Adrenal gland (tissue), 12 donors: Measurements from ENCODE around the gene SPTLC2. TPM values are rescaled to one million over a fixed set of nuclear protein-coding genes. Genes with fewer than 3 reads are reported as not detected.
"Not testable (repeated sequence)": the region's sequence is repeated elsewhere in the genome, so short reads cannot be mapped to it uniquely, and the experiment has no call there.

Experiments
- DNase-seq, 7 donors: peaks; one replicate each; pipeline ENCODE4 v3.0.0-alpha.2; 2019 to 2020
- H3K27ac ChIP-seq, 5 donors: fragments of 200-600 bp; sonication (generic) in 4 of 5; 1 replicate in 3 of 5; 2 replicates in 2 of 5; pipeline versions ENCODE4 v1.5.1 to v1.8.0; 2016 to 2020; ENCODE audit warnings: mild to moderate bottlenecking in 1 of 5
- H3K27me3 ChIP-seq: fragments of 200-600 bp; 2 replicates; pipeline ENCODE4 v1.8.0; 2021
- H3K36me3 ChIP-seq, 2 donors: fragments of 200-600 bp; replicated peaks in 1 of 2; 1 replicate in 1 of 2; 2 replicates in 1 of 2; pipeline versions ENCODE4 v1.5.1 to v1.8.0; 2018 to 2022
- H3K4me1 ChIP-seq, 2 donors: fragments of 200-600 bp; replicated peaks in 1 of 2; 1 replicate in 1 of 2; 2 replicates in 1 of 2; pipeline versions ENCODE4 v1.5.1 to v1.8.0; 2018 to 2021
- H3K4me3 ChIP-seq, 4 donors: fragments of 200-600 bp; sonication (generic) in 3 of 4; one replicate each; pipeline ENCODE4 v1.5.1; 2016 to 2018
- H3K9me3 ChIP-seq, 3 donors: fragments of 200-600 bp; sonication (generic) in 1 of 3; replicated peaks in 1 of 3; 1 replicate in 2 of 3; 2 replicates in 1 of 3; pipeline versions ENCODE4 v1.5.1 to v1.8.0; 2016 to 2021
- POLR2A ChIP-seq, 2 donors: fragments of 450-650 bp; IDR thresholded peaks; one replicate each; pipeline ENCODE4 v1.6.1; 2017; ENCODE audit warnings: antibody characterized with exemption in 2 of 2, mild to moderate bottlenecking in 2 of 2, moderate library complexity in 1 of 2
- WGBS, 4 donors: extraction: QIAGEN DNeasy Blood & Tissue Kit in 2 of 4; methylation state at CpG; one replicate each; pipeline versions ENCODE4 v1.1.5 to v1.1.7; 2013 to 2017; 5-methylcytosine and 5-hydroxymethylcytosine counted together
- intact Hi-C, 2 donors: fragments of 100-400 bp; cut with DNase I; formaldehyde crosslinking; loops; one replicate each; pipeline versions ENCODE4 v1.14.1 to v1.15.0; 2022 to 2023
- polyA plus RNA-seq, 3 donors: library from polyadenylated mRNA; stranded (reverse); fragments of 200-250 nt in 2 of 3; fragments of 350-450 nt in 1 of 3; fragmentation: Illumina TruSeq in 1 of 3; extraction: RNeasy Lipid Tissue Mini Kit (QIAGEN cat#74804) in 1 of 3; gene quantifications; one replicate each; pipeline ENCODE4 v1.2.3, GENCODE V29; 2013 to 2014
- total RNA-seq, 9 donors: library from RNA; depleted of rRNA in 4 of 9; stranded (reverse); fragments of >200 nt in 4 of 9; fragments of 120-200 nt in 1 of 9; fragmentation: NEBNext Ultra II Directional in 1 of 9; extraction: Animal tissue kit (Norgen Biotek cat#: 25700) in 1 of 9; gene quantifications; one replicate each; pipeline versions ENCODE4 v1.1.0 to v1.2.4, GENCODE V29; 2013 to 2023
- TF ChIP-seq, protein P1 (sequence below), 6 experiments: fragments of 450-650 bp in 4 of 6; fragments of 200-600 bp in 2 of 6; sonication (generic) in 1 of 6; IDR thresholded peaks; 1 replicate in 5 of 6; 2 replicates in 1 of 6; pipeline versions ENCODE4 v1.5.1 to v1.8.0; 2016 to 2021; ENCODE audit warnings: antibody characterized with exemption in 6 of 6, mild to moderate bottlenecking in 2 of 6, moderate library complexity in 1 of 6
- donor health status: healthy with polysubstance abuse.
- donor health status: Bipolar disorder and iron deficiency.
- donor health status: DM: yes; HTN: yes; CAD: no.
- donor health status: DM: no; HTN: no; CAD: no.
- donor health status: DM: no; HTN: no; CAD: no.
- donor health status: DM: yes; HTN: yes; CAD: no.

The SPTLC2 gene
- total and polyA plus RNA-seq, 12 donors: 7.1 to 61.9 (median 35.6) TPM

DNA sequence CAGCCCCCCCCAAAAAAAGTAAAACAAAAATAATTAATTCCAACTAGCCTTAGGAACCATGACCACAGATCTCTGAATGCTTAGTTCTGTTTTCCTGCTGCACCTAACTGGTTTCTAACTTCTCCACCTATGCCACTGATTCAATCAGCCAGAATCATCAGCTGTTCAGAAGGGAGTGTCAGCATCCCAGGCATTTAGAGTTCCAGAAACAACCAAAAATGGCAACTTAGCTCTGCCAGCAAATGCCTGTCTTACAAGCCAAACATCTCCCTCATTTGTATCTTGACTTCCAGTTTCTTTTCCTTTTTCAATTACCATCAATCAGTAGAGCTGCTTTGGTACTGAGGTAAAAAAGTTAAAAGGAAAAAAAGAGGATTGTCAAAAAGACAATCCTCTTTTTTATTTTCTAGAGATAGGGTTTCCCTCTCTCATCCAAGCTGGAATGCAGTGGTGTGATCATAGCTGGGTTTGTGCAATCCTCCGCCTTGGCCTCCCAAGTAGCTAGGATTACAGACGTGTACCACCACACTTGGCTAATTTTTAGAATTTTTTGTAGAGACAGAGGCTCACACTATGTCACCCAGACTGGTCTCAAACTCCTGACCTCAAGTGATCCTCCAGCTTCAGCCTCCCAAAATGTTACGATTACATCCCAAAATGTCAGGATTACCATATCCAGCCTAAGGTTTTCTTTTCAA, 72.7 kb downstream of the SPTLC2 start:
- WGBS, 4 donors: 93 to 97% (median 94%) methylated on average over 3 of the region's 3 CpGs
- H3K27ac ChIP-seq: peak overlapping the region in 4 of 5 donors; percentile 8 to 72 (median 38)
- H3K9me3 ChIP-seq: no peaks in the 10 kb centered on the region
- H3K4me1 ChIP-seq: peaks cover 0 to 35% of the 10 kb centered on the region in 2 donors
- no peak for DNase-seq
- intact Hi-C loops: no loop called here
- no peak for TF ChIP-seq POLR2A (IDR thresholded peaks at IDR 0.05)
- TF ChIP-seq, protein P1, sequence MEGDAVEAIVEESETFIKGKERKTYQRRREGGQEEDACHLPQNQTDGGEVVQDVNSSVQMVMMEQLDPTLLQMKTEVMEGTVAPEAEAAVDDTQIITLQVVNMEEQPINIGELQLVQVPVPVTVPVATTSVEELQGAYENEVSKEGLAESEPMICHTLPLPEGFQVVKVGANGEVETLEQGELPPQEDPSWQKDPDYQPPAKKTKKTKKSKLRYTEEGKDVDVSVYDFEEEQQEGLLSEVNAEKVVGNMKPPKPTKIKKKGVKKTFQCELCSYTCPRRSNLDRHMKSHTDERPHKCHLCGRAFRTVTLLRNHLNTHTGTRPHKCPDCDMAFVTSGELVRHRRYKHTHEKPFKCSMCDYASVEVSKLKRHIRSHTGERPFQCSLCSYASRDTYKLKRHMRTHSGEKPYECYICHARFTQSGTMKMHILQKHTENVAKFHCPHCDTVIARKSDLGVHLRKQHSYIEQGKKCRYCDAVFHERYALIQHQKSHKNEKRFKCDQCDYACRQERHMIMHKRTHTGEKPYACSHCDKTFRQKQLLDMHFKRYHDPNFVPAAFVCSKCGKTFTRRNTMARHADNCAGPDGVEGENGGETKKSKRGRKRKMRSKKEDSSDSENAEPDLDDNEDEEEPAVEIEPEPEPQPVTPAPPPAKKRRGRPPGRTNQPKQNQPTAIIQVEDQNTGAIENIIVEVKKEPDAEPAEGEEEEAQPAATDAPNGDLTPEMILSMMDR (IDR thresholded peaks at IDR 0.05): no peak
- peaks cover 0 to 12% of the 10 kb centered on the region in 2 donors for H3K36me3 ChIP-seq
- H3K4me3 ChIP-seq: no peak overlapping the region
- H3K27me3 ChIP-seq: no peaks in the 10 kb centered on the region

DNA sequence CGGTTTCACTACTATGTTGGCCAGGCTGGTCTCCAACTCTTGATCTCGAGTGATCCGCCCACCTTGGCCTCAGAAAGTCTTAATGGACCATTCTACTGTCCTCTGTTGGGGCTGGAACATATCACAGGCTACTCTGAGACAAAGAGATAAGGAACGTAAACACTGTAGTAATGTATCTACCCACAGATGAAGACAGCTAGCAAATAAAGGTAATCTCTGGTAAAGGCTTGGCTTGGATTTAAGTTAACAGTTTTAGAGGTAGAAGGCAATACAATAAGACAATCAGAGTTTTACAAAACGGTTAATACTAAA, 73.2 kb downstream of the SPTLC2 start:
- 65 to 83% (median 79%) methylated on average over 5 of the region's 5 CpGs for WGBS, 4 donors
- peak overlapping the region in 4 of 5 donors; percentile 2 to 72 (median 58) for H3K27ac ChIP-seq
- intact Hi-C loops: no loop called here

DNA sequence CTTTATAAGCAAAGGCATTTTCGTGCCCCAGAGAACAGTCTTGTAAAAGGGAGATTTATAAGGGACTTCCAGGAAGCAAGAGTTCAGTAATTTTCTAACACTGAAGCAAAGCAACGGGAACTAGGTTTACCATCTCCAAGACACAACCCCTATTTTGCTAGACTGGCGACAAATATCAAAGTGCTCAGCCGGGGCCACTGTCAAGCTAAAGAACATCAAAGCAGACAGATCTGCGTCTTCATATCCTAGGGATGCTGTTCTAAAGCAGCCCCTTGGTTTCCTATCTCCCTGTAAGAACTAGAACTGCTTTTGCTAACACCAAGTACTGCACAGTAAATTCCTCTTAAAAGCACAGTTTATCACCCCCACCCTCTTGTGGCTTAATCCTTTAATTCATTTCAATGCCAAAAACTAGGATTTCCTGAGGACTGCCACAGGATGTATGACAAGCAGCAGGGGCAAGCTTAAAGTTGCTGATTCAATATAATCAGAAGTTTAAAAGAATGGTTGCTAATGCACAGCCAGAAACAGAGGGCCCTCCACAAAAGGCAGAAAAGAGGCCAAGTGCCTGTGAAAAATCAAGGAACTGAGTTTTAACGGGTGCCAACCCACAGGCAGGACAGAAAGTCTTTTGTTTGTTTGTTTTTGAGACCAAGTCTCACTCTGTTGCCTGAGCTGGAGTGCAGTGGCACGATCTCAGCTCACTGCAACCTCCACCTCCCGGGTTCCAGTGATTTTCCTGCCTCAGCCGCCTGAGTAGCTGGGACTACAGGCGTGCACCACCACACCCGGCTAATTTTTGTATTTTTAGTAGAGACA, 73.8 kb downstream of the SPTLC2 start:
- Histone ChIP-seq H3K9me3 (no peaks in the 10 kb centered on the region), H3K27me3 (no peaks in the 10 kb centered on the region), H3K27ac (peak overlapping the region in 4 of 5 donors; percentile 2 to 72 (median 58)), H3K4me1 (peaks cover 0 to 35% of the 10 kb centered on the region in 2 donors), H3K36me3 (peaks cover 0 to 5% of the 10 kb centered on the region in 2 donors), H3K4me3 (no peak overlapping the region)
- TF ChIP-seq, protein P1 (IDR thresholded peaks at IDR 0.05): no peak
- TF ChIP-seq POLR2A (IDR thresholded peaks at IDR 0.05): no peak
- 51 to 63% (median 53%) methylated on average over 11 of the region's 11 CpGs for WGBS, 4 donors
- peak in 1 of 7 donors; percentile 27 for DNase-seq
- intact Hi-C loops: no loop called here

More for the DNA sequence above, 73.2 kb downstream of the SPTLC2 start:
- Histone ChIP-seq H3K4me1 (peaks cover 0 to 35% of the 10 kb centered on the region in 2 donors), H3K36me3 (peaks cover 0 to 8% of the 10 kb centered on the region in 2 donors), H3K4me3 (no peak overlapping the region), H3K9me3 (no peaks in the 10 kb centered on the region), H3K27me3 (no peaks in the 10 kb centered on the region)
- no peak for DNase-seq
- TF ChIP-seq, protein P1 (IDR thresholded peaks at IDR 0.05): no peak
- TF ChIP-seq POLR2A (IDR thresholded peaks at IDR 0.05): no peak

DNA sequence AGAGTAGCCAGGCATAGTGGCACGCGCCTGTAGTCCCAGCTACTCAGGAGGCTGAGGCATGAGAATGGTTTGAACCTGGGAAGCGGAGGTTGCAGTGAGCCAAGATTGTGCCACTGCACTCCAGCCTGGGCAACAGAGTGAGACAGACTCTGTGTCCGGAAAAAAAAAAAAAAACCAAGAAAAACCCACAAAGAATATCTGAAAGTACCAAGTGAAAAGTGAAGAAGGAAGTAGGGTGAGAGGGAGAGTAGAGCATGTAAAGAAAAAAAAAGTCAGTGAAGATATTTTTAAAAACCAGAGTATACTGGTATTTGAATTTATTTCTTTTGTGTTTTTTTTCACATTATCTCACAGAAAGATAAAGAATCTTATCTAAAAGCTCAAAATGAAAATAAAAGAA, 74.5 kb downstream of the SPTLC2 start:
- WGBS, 4 donors: 71 to 88% (median 79%) methylated on average over 4 of the region's 4 CpGs
- Histone ChIP-seq H3K36me3 (no peaks in the 10 kb centered on the region), H3K4me1 (peaks cover 0 to 35% of the 10 kb centered on the region in 2 donors), H3K27ac (peak overlapping the region in 4 of 5 donors; percentile 2 to 72 (median 32)), H3K27me3 (no peaks in the 10 kb centered on the region), H3K9me3 (no peaks in the 10 kb centered on the region), H3K4me3 (no peak overlapping the region)
- no peak for TF ChIP-seq POLR2A (IDR thresholded peaks at IDR 0.05)
- TF ChIP-seq, protein P1 (IDR thresholded peaks at IDR 0.05): no peak
- intact Hi-C loops: no loop called here
- no peak for DNase-seq

DNA sequence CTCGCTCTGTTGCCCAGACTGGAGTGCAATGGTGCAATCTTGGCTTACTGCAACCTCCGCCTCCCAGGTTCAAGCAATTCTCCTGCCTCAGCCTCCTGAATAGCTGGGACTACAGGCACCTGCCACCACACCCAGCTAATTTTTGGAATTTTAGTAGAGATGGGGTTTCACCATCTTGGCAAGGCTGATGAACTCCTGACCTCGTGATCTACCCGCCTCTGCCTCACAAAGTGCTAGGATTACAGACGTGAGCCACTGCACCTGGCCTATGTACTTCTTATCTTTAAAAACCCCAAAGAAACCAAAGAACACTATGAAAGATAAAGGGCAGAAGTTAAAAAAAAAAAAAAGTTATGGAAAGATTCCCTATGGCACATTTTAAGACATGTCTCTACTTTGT, 79.5 kb downstream of the SPTLC2 start:
- 87 to 99% (median 91%) methylated on average over 5 of the region's 5 CpGs for WGBS, 4 donors
- H3K27me3 ChIP-seq, DNase-seq, H3K9me3 ChIP-seq, H3K4me3 ChIP-seq, intact Hi-C loops, H3K36me3 ChIP-seq, H3K27ac ChIP-seq: not testable (repeated sequence)
- H3K4me1 ChIP-seq: peaks cover 0 to 14% of the 10 kb centered on the region in 2 donors
